Mononuclear cell (primary cell): ENCODE results near the gene RALGAPA2. TPM values are rescaled to one million over a fixed set of nuclear protein-coding genes. Genes with fewer than 3 reads are reported as not detected.
"Not testable (repeated sequence)": the region's sequence is repeated elsewhere in the genome, so short reads cannot be mapped to it uniquely, and the experiment has no call there.

Experiments used
- H3K27me3 ChIP-seq: 2 replicates; pipeline ENCODE4 v1.6.0; 2011; ENCODE audit warnings: low read length, control low read depth; ENCODE audit not compliant: insufficient read depth
- H3K4me1 ChIP-seq: 2 replicates; pipeline ENCODE4 v1.5.1; 2011; ENCODE audit warnings: mild to moderate bottlenecking, low read length, control low read depth; ENCODE audit not compliant: insufficient read depth
- H3K4me3 ChIP-seq: 2 replicates; pipeline ENCODE4 v1.5.1; 2011; ENCODE audit warnings: mild to moderate bottlenecking, low read length, moderate library complexity
- H3K9me3 ChIP-seq: 2 replicates; pipeline ENCODE4 v1.5.1; 2011; ENCODE audit warnings: low read depth, mild to moderate bottlenecking, control low read depth, low read length
- total RNA-seq: library from RNA; depleted of rRNA; stranded (reverse); fragments of >200 nt; gene quantifications from one replicate; pipeline ENCODE4 v1.2.3, GENCODE V29; 2012

Gene RALGAPA2
- total RNA-seq, 1 donor = 18.4 TPM

DNA sequence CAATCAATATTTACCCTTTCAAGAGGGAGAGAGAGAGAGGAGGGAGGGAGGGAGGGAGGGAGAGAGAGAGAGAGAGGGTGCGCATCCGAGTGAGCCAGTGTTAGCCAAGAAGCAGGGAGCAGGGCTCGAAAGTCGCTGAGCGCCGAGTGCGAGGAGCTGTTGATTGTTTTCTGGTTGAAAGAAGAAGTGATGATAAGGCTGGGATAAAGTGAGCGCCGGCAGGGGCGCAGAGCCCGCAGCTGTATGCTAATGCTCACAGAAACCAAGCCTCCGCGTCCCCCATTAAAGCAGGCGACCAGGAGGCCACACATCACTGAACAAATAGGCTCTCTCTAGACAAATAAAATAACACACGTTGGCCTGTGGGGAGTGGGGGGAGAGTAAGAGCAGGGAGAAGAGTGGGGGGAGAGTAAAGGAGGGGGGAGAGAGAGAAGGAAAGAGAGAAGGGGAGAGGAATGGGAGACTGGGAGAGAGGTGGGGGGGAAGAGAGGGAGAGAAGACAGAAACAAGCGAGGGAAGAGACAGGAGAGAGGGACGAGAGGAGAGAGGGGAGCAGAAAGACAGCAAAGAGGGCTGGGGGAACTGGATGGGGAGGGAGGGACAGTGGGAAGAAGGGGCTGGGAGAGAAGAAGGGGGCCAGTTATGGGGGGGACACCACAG lies 349.5 kb downstream of the RALGAPA2 start:
- Histone ChIP-seq H3K4me3 (no peak overlapping the region), H3K27me3 (peaks cover 72% of the 10 kb centered on the region), H3K4me1 (peaks cover 12% of the 10 kb centered on the region), H3K9me3 (no peaks in the 10 kb centered on the region)

DNA sequence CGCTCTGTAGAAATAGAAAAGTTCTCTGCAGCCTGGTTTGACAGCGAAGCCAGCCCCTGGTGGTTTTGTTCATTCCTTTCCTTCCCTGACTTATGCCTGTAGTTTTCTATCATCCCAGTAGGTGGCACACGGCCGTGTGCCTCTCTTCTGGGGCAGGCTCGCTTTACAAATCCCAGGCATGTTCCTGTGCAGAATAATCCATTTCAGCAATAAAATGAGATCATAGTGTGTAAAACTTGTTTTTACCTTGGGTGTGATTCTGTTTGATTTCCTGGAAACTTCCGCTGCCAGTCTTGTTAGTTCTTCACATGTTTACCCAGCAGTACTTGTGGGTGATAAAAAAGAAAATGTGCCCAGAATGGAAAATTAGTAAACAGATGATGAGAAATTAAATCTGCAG lies 352.0 kb downstream of the RALGAPA2 start:
- Histone ChIP-seq H3K4me1 (peaks cover 6% of the 10 kb centered on the region), H3K9me3 (no peaks in the 10 kb centered on the region), H3K27me3 (peaks cover 55% of the 10 kb centered on the region), H3K4me3 (no peak overlapping the region)

DNA sequence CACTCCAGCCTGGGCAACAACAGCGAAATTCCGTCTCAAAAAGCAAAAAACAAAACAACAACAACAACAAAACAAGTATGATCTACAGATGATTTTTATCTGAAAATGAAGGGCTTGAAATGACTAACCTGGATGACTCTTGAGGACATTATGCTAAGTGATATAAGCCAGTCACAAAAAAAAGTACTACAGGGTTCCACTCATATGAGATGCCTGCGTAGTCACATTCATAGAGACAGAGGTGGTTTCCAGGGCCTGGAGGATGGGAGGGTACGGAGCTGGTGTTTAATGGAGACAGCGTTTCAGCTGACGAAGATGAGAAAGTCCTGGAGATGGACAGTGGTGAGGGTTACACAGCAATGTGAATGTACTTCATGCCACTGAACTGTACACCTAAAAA lies 352.8 kb downstream of the RALGAPA2 start:
- Histone ChIP-seq H3K4me3 (no peak overlapping the region), H3K9me3 (no peaks in the 10 kb centered on the region), H3K4me1 (peaks cover 6% of the 10 kb centered on the region), H3K27me3 (peaks cover 47% of the 10 kb centered on the region)

DNA sequence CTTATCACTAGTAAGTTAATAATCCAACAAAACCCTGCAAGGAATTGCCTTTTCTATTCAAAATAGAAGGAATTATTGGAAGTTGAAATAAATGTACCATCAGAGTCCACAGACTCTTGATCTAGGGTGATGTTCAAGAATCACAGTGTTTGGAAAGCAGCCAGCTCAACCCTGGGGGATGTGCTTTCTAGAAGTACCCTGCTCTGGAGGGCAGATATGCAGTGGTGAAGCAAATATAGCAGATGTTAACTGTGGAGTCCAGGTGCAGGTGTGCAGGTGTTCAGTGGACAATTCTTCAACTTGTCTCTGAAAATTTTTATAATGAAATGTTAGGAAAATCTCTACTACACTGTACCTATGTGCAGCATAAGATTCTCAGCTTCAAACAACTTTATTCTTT lies 353.6 kb downstream of the RALGAPA2 start:
- no peaks in the 10 kb centered on the region for H3K9me3 ChIP-seq
- no peak overlapping the region for H3K4me3 ChIP-seq
- H3K27me3 ChIP-seq = peaks cover 39% of the 10 kb centered on the region
- H3K4me1 ChIP-seq = peaks cover 6% of the 10 kb centered on the region

DNA sequence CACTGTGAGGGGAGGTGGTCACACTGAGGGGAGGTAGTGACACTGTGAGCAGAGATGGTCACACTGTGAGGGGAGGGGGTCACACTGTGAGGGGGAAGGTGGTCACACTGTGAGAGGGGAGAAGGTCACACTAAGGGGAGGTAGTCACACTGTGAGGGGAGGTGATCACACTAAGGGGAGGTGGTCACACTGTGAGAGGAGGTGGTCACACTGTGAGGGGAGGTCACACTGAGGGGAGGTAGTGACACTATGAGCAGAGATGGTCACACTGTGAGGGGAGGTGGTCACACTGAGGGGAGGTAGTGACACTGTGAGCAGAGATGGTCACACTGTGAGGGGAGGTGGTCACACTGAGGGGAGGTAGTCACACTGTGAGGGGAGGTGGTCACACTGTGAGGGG lies 356.9 kb downstream of the RALGAPA2 start:
- H3K27me3 ChIP-seq = peaks cover 13% of the 10 kb centered on the region
- H3K4me1 ChIP-seq, H3K4me3 ChIP-seq, H3K9me3 ChIP-seq: not testable (repeated sequence)

DNA sequence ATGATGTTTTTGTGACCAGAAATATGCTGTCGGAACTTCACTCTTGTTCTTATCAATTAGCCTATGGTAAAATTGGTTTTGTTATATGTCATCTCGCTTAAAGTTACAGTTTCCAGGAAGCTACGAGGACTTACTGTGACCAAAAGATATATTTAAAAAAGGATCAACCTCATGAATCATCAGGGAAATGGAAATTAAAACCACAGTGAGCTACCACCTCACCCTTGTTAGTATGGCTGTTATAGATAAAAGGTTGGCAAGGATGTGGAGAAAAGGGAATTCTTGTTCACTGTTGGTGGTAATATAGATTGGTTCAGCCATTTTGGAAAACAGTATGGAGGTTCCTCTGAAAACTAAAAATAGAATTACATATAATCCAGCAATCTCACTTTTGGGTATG lies 358.9 kb downstream of the RALGAPA2 start:
- Histone ChIP-seq H3K4me3 (no peak overlapping the region), H3K4me1 (no peaks in the 10 kb centered on the region), H3K9me3 (no peaks in the 10 kb centered on the region), H3K27me3 (peaks cover 5% of the 10 kb centered on the region)

DNA sequence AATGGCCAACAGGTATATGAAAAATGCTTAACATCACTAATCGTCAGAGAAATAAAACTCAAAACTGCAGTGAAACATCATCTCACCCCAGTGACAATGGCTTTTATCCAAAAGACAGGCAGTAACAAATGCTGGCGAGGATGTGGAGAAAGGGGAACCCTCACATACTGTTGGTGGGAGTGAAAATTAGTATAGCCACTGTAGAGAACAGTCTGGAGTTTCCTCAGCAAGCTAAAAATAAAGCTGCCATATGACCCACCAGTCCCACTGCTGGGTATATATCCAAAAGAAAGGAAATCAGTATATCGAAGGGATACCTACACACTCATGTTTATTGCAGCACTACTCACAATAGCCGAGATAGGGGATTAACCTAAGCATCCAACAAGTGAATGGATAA lies 368.0 kb downstream of the RALGAPA2 start:
- Histone ChIP-seq H3K4me1 (no peaks in the 10 kb centered on the region), H3K4me3 (no peak overlapping the region), H3K9me3 (no peaks in the 10 kb centered on the region), H3K27me3 (no peaks in the 10 kb centered on the region)

DNA sequence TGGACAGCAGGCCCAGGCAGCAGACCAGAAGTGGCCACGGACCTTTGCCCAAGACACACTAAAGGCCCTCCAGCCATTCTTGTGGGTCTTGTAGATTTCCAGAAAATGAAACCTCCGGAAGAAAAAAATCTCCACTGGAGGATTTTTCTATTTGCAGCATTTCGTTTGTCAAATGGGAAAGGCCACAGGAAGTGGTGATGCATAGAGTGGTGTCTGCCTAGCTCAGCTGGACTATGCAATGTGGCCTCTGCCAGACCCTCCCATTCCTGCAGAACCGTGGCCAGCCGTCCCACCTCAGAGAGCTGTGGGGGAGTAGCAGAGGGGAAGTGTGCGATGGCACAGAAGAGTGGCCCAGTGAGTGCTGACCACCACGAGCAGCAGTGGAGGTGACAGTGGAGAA lies 368.5 kb downstream of the RALGAPA2 start:
- H3K9me3 ChIP-seq = no peaks in the 10 kb centered on the region
- H3K27me3 ChIP-seq = no peaks in the 10 kb centered on the region
- no peaks in the 10 kb centered on the region for H3K4me1 ChIP-seq
- no peak overlapping the region for H3K4me3 ChIP-seq
